Measurements from ENCODE around the gene ZNF81.
"Not testable (repeated sequence)": the region's sequence is repeated elsewhere in the genome, so short reads cannot be mapped to it uniquely, and the experiment has no call there.

ZNF81 gene

GRCh38 chrX:47836164-47837072 is at the start of gene ZNF81:
Gene ZNF81, plus strand, starts transcription at chrX:47836902. Its CDS starts 9,366 bp downstream, at chrX:47846268.
- Histone ChIP-seq H3K4me1 (peaks cover 23% of the 10 kb centered on the region), H3K9me3 (no peaks in the 10 kb centered on the region), H3K27me3 (peaks cover 79% of the 10 kb centered on the region), H3K4me3 (peak within 1 kb of the TSS; percentile 70), H3K9ac (peak within 1 kb of the TSS; percentile 72), H3K27ac (peak within 1 kb of the TSS; percentile 77), H4K20me1 (peaks cover 4% of the 10 kb centered on the region; the same call in 1 of the 2 replicates), H3K4me2 (peak within 1 kb of the TSS; percentile 76), H3K36me3 (no peaks in the 10 kb centered on the region)
- no peak for TF ChIP-seq Cebpa-rat (IDR thresholded peaks at IDR 0.05)

GRCh38 chrX:47796433-47796906 is 40.2 kb upstream of the ZNF81 start:
- Histone ChIP-seq H3K4me1 (no peaks in the 10 kb centered on the region), H3K9me3 (no peaks in the 10 kb centered on the region), H4K20me1 (no peaks in the 10 kb centered on the region), H3K36me3 (no peaks in the 10 kb centered on the region), H3K4me3 (no peak overlapping the region), H3K9ac (no peak overlapping the region), H3K27me3 (peaks cover 77% of the 10 kb centered on the region), H3K4me2 (no peak overlapping the region), H3K27ac (no peak overlapping the region)
- TF ChIP-seq Cebpa-rat (IDR thresholded peaks at IDR 0.05), result no peak

- Histone ChIP-seq H3K4me2 (no peak overlapping the region), H4K20me1 (no peaks in the 10 kb centered on the region), H3K27ac (no peak overlapping the region), H3K9me3 (no peaks in the 10 kb centered on the region), H3K4me1 (no peaks in the 10 kb centered on the region), H3K9ac (no peak overlapping the region), H3K27me3 (peaks cover 81% of the 10 kb centered on the region), H3K4me3 (no peak overlapping the region), H3K36me3 (no peaks in the 10 kb centered on the region)
- TF ChIP-seq Cebpa-rat (IDR thresholded peaks at IDR 0.05), result no peak
Measured at GRCh38 chrX:47797084-47797483, 39.6 kb upstream of the ZNF81 start.

- H3K27me3 ChIP-seq, result peaks cover 80% of the 10 kb centered on the region
- TF ChIP-seq Cebpa-rat (IDR thresholded peaks at IDR 0.05), result no peak
- no peak overlapping the region for H3K27ac ChIP-seq
- no peak overlapping the region for H3K4me3 ChIP-seq
- H3K4me2 ChIP-seq, result no peak overlapping the region
- H3K4me1 ChIP-seq, result no peaks in the 10 kb centered on the region
- no peaks in the 10 kb centered on the region for H3K9me3 ChIP-seq
- H3K36me3 ChIP-seq, result no peaks in the 10 kb centered on the region
- H3K9ac ChIP-seq, result no peak overlapping the region
- H4K20me1 ChIP-seq, result no peaks in the 10 kb centered on the region
Measured at GRCh38 chrX:47798861-47799260, 37.8 kb upstream of the ZNF81 start.

- no peak overlapping the region for H3K4me3 ChIP-seq
- no peak overlapping the region for H3K27ac ChIP-seq
- no peaks in the 10 kb centered on the region for H3K36me3 ChIP-seq
- no peaks in the 10 kb centered on the region for H3K9me3 ChIP-seq
- no peak overlapping the region for H3K9ac ChIP-seq
- TF ChIP-seq Cebpa-rat (IDR thresholded peaks at IDR 0.05), result no peak
- no peak overlapping the region for H3K4me2 ChIP-seq
- no peaks in the 10 kb centered on the region for H3K4me1 ChIP-seq
- no peaks in the 10 kb centered on the region for H4K20me1 ChIP-seq
- H3K27me3 ChIP-seq, result peaks cover 81% of the 10 kb centered on the region
Measured at GRCh38 chrX:47802589-47802988, 34.1 kb upstream of the ZNF81 start.

- H3K9me3 ChIP-seq, H3K4me1 ChIP-seq, H3K4me2 ChIP-seq, H3K4me3 ChIP-seq, H3K27ac ChIP-seq, H3K9ac ChIP-seq, H4K20me1 ChIP-seq, H3K36me3 ChIP-seq: not testable (repeated sequence)
- H3K27me3 ChIP-seq, result peaks cover 81% of the 10 kb centered on the region
Measured at GRCh38 chrX:47803103-47803502, 33.6 kb upstream of the ZNF81 start.

- no peaks in the 10 kb centered on the region for H3K36me3 ChIP-seq
- H3K9ac ChIP-seq, result no peak overlapping the region
- no peaks in the 10 kb centered on the region for H4K20me1 ChIP-seq
- TF ChIP-seq Cebpa-rat (IDR thresholded peaks at IDR 0.05), result no peak
- H3K4me3 ChIP-seq, result no peak overlapping the region
- no peaks in the 10 kb centered on the region for H3K9me3 ChIP-seq
- H3K27ac ChIP-seq, result no peak overlapping the region
- no peak overlapping the region for H3K4me2 ChIP-seq
- no peaks in the 10 kb centered on the region for H3K4me1 ChIP-seq
- H3K27me3 ChIP-seq, result peaks cover 83% of the 10 kb centered on the region
Measured at GRCh38 chrX:47804315-47804714, 32.4 kb upstream of the ZNF81 start.

GRCh38 chrX:47805844-47806243 is 30.9 kb upstream of the ZNF81 start:
- peaks cover 79% of the 10 kb centered on the region for H3K27me3 ChIP-seq
- not testable (repeated sequence) for H3K9me3 ChIP-seq, H4K20me1 ChIP-seq, H3K36me3 ChIP-seq, H3K4me2 ChIP-seq, H3K9ac ChIP-seq, H3K27ac ChIP-seq, H3K4me3 ChIP-seq, H3K4me1 ChIP-seq

GRCh38 chrX:47806415-47807271 is 30.1 kb upstream of the ZNF81 start:
- H3K4me1 ChIP-seq, H3K9me3 ChIP-seq, H4K20me1 ChIP-seq, H3K4me3 ChIP-seq, H3K4me2 ChIP-seq, H3K9ac ChIP-seq, H3K27ac ChIP-seq, H3K36me3 ChIP-seq: not testable (repeated sequence)
- H3K27me3 ChIP-seq, result peaks cover 79% of the 10 kb centered on the region

GRCh38 chrX:47807272-47807538 is 29.5 kb upstream of the ZNF81 start:
- not testable (repeated sequence) for H3K4me1 ChIP-seq, H3K4me2 ChIP-seq, H3K27ac ChIP-seq, H3K9me3 ChIP-seq, H3K4me3 ChIP-seq, H3K9ac ChIP-seq, H3K36me3 ChIP-seq, H4K20me1 ChIP-seq
- peaks cover 81% of the 10 kb centered on the region for H3K27me3 ChIP-seq

Measured in BLaER1 (cell line).